ENCODE measurements around the gene SPDYE16. TPM values are rescaled to one million over a fixed set of nuclear protein-coding genes. Genes with fewer than 3 reads are reported as not detected.
"Not testable (repeated sequence)": the region's sequence is repeated elsewhere in the genome, so short reads cannot be mapped to it uniquely, and the experiment has no call there.

The SPDYE16 gene
- total and polyA plus RNA-seq, 10 of the 15 experiments (the other 5 are each of a cell fraction or from before 2014, with no cell fraction given) = 0.04 to 0.92 (median 0.07) TPM; not detected in 1

DNA sequence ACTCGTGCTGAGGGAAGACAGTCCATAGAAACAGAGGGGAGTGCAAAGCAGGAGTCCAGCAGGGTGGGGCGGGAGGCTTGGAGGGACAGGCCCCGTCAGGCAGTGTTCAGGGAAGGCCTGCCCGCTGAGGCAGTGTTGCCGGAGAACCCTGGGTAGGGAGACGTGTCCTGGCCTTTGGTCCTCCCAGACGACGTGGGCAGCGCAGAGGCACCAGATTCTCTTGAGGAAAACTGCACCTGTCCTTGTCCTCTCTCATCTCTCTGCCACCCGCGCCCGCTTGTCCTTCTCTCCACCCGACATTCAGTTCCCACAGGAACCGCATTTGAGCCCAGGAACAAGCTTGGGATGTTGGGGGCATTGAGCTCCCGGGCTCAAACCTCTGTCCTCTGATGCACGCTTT lies 47.4 kb downstream of the SPDYE16 start:
- not testable (repeated sequence) for BruUV-seq (replicated peaks)

GRCh38 chr7:76492139-76492538 lies 51.0 kb downstream of the SPDYE16 start:
- H3K9me3 ChIP-seq (replicated peaks; ENCODE audit: control insufficient read depth, insufficient read depth, low read length); ATAC-seq; POLR2A ChIA-PET; H3K4me3 ChIP-seq; H3K36me3 ChIP-seq (ENCODE audit: control insufficient read depth in 2 of 2, insufficient read depth in 2 of 2, low read length in 1 of 2); intact Hi-C loops (cut with micrococcal nuclease; ENCODE audit: unreplicated experiment); H3K27ac ChIP-seq (ENCODE audit: control insufficient read depth, insufficient read depth); CTCF ChIA-PET; FAIRE-seq; H3K79me2 ChIP-seq (ENCODE audit: control insufficient read depth, insufficient read depth, low read length); DNase-seq (ENCODE audit: low read depth, low spot score); H2AFZ ChIP-seq (ENCODE audit: control insufficient read depth, low read depth, low read length); H3K4me1 ChIP-seq (ENCODE audit: control insufficient read depth, insufficient read depth, low read length); in situ Hi-C loops (cut with MboI); H3K27me3 ChIP-seq (replicated peaks in 1 of 2; ENCODE audit: control insufficient read depth in 2 of 2, insufficient read depth in 2 of 2, low read length in 1 of 2); H3K9ac ChIP-seq (ENCODE audit: control insufficient read depth, insufficient read depth, low read length); H3K4me2 ChIP-seq (ENCODE audit: control insufficient read depth, insufficient read depth); RAD21 ChIA-PET (ENCODE audit: unreplicated experiment); SMC1A ChIA-PET (ENCODE audit: uncharacterized antibody, unreplicated experiment); BruUV-seq (replicated peaks); H4K20me1 ChIP-seq (ENCODE audit: control insufficient read depth, insufficient read depth): not testable (repeated sequence)
- WGBS (ENCODE audit: insufficient coverage, insufficient replicate concordance, low lambda C conversion rate, missing lambda C conversion rate) = 64% methylated on average over 5 of the region's 10 CpGs

More for the DNA sequence above, 47.4 kb downstream of the SPDYE16 start:
- POLR2A ChIA-PET; H3K79me2 ChIP-seq (ENCODE audit: control insufficient read depth, insufficient read depth, low read length); ATAC-seq; H3K4me3 ChIP-seq; CTCF ChIA-PET; H3K36me3 ChIP-seq (ENCODE audit: control insufficient read depth in 2 of 2, insufficient read depth in 2 of 2, low read length in 1 of 2); in situ Hi-C loops (cut with MboI); SMC1A ChIA-PET (ENCODE audit: uncharacterized antibody, unreplicated experiment); H3K27ac ChIP-seq (ENCODE audit: control insufficient read depth, insufficient read depth); H2AFZ ChIP-seq (ENCODE audit: control insufficient read depth, low read depth, low read length); intact Hi-C loops (cut with micrococcal nuclease; ENCODE audit: unreplicated experiment); H3K4me1 ChIP-seq (ENCODE audit: control insufficient read depth, insufficient read depth, low read length); H3K9ac ChIP-seq (ENCODE audit: control insufficient read depth, insufficient read depth, low read length); H4K20me1 ChIP-seq (ENCODE audit: control insufficient read depth, insufficient read depth); H3K9me3 ChIP-seq (replicated peaks; ENCODE audit: control insufficient read depth, insufficient read depth, low read length); FAIRE-seq; RAD21 ChIA-PET (ENCODE audit: unreplicated experiment); H3K4me2 ChIP-seq (ENCODE audit: control insufficient read depth, insufficient read depth); DNase-seq (ENCODE audit: low read depth, low spot score); H3K27me3 ChIP-seq (replicated peaks in 1 of 2; ENCODE audit: control insufficient read depth in 2 of 2, insufficient read depth in 2 of 2, low read length in 1 of 2): not testable (repeated sequence)
- 94% methylated on average over 14 of the region's 16 CpGs for WGBS (ENCODE audit: insufficient coverage, insufficient replicate concordance, low lambda C conversion rate, missing lambda C conversion rate)

GRCh38 chr7:76487969-76488368 lies 55.1 kb downstream of the SPDYE16 start:
- in situ Hi-C loops (cut with MboI); H3K79me2 ChIP-seq (ENCODE audit: control insufficient read depth, insufficient read depth, low read length); BruUV-seq (replicated peaks); H3K9ac ChIP-seq (ENCODE audit: control insufficient read depth, insufficient read depth, low read length); H2AFZ ChIP-seq (ENCODE audit: control insufficient read depth, low read depth, low read length); SMC1A ChIA-PET (ENCODE audit: uncharacterized antibody, unreplicated experiment); H3K36me3 ChIP-seq (ENCODE audit: control insufficient read depth in 2 of 2, insufficient read depth in 2 of 2, low read length in 1 of 2); ATAC-seq; POLR2A ChIA-PET; intact Hi-C loops (cut with micrococcal nuclease; ENCODE audit: unreplicated experiment); H3K4me3 ChIP-seq; CTCF ChIA-PET; DNase-seq (ENCODE audit: low read depth, low spot score); H3K4me1 ChIP-seq (ENCODE audit: control insufficient read depth, insufficient read depth, low read length); FAIRE-seq; RAD21 ChIA-PET (ENCODE audit: unreplicated experiment); H3K27ac ChIP-seq (ENCODE audit: control insufficient read depth, insufficient read depth); H3K27me3 ChIP-seq (replicated peaks in 1 of 2; ENCODE audit: control insufficient read depth in 2 of 2, insufficient read depth in 2 of 2, low read length in 1 of 2); H3K9me3 ChIP-seq (replicated peaks; ENCODE audit: control insufficient read depth, insufficient read depth, low read length); H3K4me2 ChIP-seq (ENCODE audit: control insufficient read depth, insufficient read depth); H4K20me1 ChIP-seq (ENCODE audit: control insufficient read depth, insufficient read depth): not testable (repeated sequence)
- 83% methylated on average over 5 of the region's 13 CpGs for WGBS (ENCODE audit: insufficient coverage, insufficient replicate concordance, low lambda C conversion rate, missing lambda C conversion rate)

All from GM12878 (cell line).